ENCODE measurements around the gene HNRNPA2B1. TPM values are rescaled to one million over a fixed set of nuclear protein-coding genes. Genes with fewer than 3 reads are reported as not detected.

Gene HNRNPA2B1
- total and polyA plus RNA-seq, 12 donors, result 98.1 to 1,201 (median 378) TPM

DNA sequence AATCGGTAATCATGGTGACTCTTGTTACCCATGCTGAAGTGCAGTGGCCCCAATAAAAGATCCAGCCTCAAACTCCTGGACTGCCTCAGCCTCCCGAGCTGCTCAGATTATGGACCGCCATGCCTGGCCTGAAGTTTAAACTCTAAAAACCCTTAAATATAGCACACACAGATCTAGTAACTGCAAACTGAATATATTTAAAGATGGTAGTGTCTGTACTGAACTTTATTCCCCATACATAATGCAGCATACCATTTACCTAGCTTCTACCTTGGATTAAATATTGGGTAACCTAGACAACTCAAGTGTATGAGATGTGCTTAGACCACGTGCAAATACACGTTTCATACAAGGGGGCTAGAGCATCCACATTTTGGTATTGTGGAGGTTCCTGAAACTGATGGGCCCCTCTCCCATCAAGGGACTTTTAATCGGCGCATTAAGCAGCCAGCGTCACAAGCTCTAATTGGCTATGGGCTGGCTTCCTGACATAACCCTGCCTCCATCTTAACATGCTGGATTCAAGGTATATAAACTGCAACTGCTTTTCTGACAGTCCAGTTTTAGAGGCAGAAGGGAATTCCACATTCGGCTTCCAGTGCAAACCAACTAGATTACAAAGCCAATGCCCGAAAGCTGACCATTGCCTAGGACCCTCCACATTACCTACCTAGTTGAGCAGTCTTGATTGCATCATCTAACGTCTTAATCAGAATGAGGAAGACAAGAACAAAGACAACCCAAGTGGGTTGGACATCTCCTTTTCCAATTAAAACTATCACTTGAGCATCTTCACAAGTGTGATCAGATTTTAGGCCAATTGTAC, 13.0 kb downstream of the HNRNPA2B1 start:
- H3K9me3 ChIP-seq (replicated peaks in 1 of 3), result no peaks in the 10 kb centered on the region
- peaks cover 0 to 49% of the 10 kb centered on the region in 2 donors for H3K36me3 ChIP-seq (replicated peaks in 1 of 2)
- no peak for DNase-seq
- TF ChIP-seq, protein P1, sequence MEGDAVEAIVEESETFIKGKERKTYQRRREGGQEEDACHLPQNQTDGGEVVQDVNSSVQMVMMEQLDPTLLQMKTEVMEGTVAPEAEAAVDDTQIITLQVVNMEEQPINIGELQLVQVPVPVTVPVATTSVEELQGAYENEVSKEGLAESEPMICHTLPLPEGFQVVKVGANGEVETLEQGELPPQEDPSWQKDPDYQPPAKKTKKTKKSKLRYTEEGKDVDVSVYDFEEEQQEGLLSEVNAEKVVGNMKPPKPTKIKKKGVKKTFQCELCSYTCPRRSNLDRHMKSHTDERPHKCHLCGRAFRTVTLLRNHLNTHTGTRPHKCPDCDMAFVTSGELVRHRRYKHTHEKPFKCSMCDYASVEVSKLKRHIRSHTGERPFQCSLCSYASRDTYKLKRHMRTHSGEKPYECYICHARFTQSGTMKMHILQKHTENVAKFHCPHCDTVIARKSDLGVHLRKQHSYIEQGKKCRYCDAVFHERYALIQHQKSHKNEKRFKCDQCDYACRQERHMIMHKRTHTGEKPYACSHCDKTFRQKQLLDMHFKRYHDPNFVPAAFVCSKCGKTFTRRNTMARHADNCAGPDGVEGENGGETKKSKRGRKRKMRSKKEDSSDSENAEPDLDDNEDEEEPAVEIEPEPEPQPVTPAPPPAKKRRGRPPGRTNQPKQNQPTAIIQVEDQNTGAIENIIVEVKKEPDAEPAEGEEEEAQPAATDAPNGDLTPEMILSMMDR (IDR thresholded peaks at IDR 0.05), result no peak
- no peak for TF ChIP-seq POLR2A (IDR thresholded peaks at IDR 0.05)
- H3K4me3 ChIP-seq, result no peak overlapping the region
- H3K4me1 ChIP-seq (replicated peaks in 1 of 2), result peaks cover 0 to 37% of the 10 kb centered on the region in 2 donors
- WGBS, 4 donors, result 78 to 85% (median 82%) methylated on average over 11 of the region's 11 CpGs
- H3K27me3 ChIP-seq, result no peaks in the 10 kb centered on the region
- H3K27ac ChIP-seq, result peak overlapping the region in 1 of 5 donors; percentile 38
- intact Hi-C loops (cut with DNase I), result no loop called here

DNA sequence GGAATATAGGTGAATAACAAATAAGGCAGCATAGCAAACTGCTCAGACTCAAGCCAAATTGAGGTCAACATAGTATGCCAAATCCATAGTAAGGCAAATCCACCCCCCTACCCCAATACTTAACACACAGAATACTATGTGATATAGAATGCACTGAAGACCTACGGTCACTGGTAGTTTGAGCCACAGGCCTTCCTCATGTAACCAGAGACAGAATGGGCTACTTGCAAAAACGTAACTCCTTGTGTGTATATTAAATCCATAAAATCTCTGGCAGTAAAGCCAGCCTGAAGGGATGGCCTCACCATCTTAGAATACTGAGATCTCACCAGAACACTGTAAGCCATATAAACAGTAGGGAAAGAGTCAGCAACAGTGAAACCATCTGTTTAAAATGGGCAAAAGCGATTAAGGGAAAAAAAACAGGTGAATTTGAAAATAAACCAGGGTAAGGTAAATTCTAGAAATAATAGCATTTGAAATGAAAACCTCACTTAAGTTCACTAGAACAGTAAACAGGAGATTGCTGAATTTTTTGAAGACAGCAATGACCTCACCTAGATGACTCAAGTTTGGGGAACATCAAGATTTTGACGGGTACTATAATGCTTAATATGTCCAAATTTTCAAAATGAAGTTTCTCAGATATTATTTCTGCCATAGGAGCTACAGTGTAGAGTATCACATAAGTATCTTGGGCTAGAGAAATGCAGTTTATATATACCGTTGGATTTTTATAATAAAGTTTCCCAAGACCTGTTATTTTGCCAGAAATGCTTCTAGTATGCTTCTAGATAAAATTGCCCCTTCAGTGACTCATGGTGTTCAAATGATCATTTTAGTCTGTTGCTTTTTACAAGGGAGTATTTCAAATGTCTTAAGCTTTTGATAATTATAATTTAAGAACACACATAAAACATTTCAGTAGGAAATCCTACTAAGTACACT, 13.9 kb downstream of the HNRNPA2B1 start:
- WGBS, 4 donors, result 82 to 86% (median 84%) methylated on average over 5 of the region's 5 CpGs
- Histone ChIP-seq H3K9me3 (replicated peaks in 1 of 3) (no peaks in the 10 kb centered on the region), H3K27me3 (no peaks in the 10 kb centered on the region), H3K4me3 (no peak overlapping the region), H3K36me3 (replicated peaks in 1 of 2) (peaks cover 0 to 40% of the 10 kb centered on the region in 2 donors), H3K27ac (no peak overlapping the region), H3K4me1 (replicated peaks in 1 of 2) (peaks cover 0 to 27% of the 10 kb centered on the region in 2 donors)
- DNase-seq, result no peak
- intact Hi-C loops (cut with DNase I), result no loop called here
- TF ChIP-seq, protein P1 (IDR thresholded peaks at IDR 0.05), result no peak
- no peak for TF ChIP-seq POLR2A (IDR thresholded peaks at IDR 0.05)

DNA sequence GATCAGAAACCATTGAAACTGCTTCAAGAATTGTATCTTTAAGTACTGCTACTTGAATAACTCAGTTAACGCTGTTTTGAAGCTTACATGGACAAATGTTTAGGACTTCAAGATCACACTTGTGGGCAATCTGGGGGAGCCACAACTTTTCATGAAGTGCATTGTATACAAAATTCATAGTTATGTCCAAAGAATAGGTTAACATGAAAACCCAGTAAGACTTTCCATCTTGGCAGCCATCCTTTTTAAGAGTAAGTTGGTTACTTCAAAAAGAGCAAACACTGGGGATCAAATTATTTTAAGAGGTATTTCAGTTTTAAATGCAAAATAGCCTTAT, 14.7 kb downstream of the HNRNPA2B1 start:
- peaks cover 0 to 32% of the 10 kb centered on the region in 2 donors for H3K36me3 ChIP-seq (replicated peaks in 1 of 2)
- no peak for DNase-seq
- no peak overlapping the region for H3K4me3 ChIP-seq
- H3K27ac ChIP-seq, result no peak overlapping the region
- intact Hi-C loops (cut with DNase I), result no loop called here
- no peaks in the 10 kb centered on the region for H3K27me3 ChIP-seq
- no peaks in the 10 kb centered on the region for H3K9me3 ChIP-seq (replicated peaks in 1 of 3)
- 91 to 100% (median 97%) methylated on average over 1 of the region's 1 CpG for WGBS, 4 donors
- TF ChIP-seq POLR2A (IDR thresholded peaks at IDR 0.05), result no peak
- TF ChIP-seq, protein P1 (IDR thresholded peaks at IDR 0.05), result no peak
- H3K4me1 ChIP-seq (replicated peaks in 1 of 2), result peaks cover 0 to 19% of the 10 kb centered on the region in 2 donors
